GM18868 (cell line): ENCODE results near the gene PALB2.
"Not testable (repeated sequence)": the region's sequence is repeated elsewhere in the genome, so short reads cannot be mapped to it uniquely, and the experiment has no call there.

ENCODE experiments used
- ATAC-seq: cut with Tn5 transposase; IDR thresholded peaks from one replicate; pipeline ENCODE4 v1.9.1; 2021; ENCODE audit warnings: mild to moderate bottlenecking, moderate library complexity; ENCODE audit not compliant: unreplicated experiment

Gene PALB2

GRCh38 chr16:23584186-23585076, 56.7 kb downstream of the PALB2 start:
- ATAC-seq: no peak

DNA sequence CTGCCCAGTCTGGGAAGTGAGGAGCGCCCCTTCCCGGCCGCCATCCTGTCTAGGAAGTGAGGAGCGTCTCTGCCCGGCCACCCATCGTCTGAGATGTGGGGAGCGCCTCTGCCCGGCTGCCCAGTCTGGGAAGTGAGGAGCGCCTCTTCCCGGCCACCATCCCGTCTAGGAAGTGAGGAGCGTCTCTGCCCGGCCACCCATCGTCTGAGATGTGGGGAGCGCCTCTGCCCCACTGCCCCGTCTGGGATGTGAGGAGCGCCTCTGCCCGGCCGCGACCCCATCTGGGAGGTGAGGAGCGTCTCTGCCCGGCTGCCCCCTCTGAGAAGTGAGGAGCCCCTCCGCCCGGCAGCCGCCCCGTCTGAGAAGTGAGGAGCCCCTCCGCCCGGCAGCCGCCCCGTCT, 57.8 kb downstream of the PALB2 start:
- not testable (repeated sequence) for ATAC-seq

DNA sequence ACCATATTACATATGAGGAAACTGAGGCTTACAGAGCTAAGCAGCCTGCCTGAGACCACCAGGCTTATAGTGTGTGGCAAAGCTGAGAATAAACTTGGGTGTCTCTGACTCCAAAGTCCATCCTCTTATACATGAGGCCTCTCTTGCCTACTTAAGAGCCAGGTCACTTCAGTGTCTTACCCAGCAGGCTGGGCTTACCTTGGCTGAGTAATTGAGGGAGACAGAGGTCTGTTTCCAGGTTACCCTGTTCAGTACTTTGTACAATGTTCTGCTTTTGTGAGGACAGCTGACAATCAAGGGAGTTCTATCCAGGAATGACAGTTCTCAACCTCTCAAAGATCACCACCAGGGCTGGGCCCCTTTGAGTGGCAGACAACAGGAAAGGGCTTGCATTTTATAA, 59.3 kb downstream of the PALB2 start:
- ATAC-seq: no peak

DNA sequence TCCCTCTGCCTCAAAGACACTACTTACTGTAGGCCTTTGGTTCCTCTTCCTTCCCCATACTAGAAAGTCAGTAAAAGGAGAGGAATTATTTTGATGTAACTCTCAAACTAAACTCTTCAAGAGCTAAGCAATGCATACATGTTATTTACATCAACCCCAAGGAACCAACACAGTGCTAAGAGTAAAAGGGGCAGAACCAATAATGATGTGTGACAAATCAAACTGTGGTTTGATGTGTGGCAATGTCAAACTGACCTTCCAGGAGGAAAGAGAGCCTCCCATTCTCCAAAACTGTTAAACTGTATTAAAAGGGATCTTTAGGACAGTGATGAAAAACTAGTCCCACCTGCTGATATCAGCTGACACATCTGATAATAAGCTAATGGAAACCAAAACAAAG, 60.7 kb downstream of the PALB2 start:
- ATAC-seq: no peak

- ATAC-seq: no peak
These were observed 61.7 kb downstream of the PALB2 start for GRCh38 chr16:23579371-23579770.

GRCh38 chr16:23578101-23578830, 62.8 kb downstream of the PALB2 start:
- no peak for ATAC-seq

DNA sequence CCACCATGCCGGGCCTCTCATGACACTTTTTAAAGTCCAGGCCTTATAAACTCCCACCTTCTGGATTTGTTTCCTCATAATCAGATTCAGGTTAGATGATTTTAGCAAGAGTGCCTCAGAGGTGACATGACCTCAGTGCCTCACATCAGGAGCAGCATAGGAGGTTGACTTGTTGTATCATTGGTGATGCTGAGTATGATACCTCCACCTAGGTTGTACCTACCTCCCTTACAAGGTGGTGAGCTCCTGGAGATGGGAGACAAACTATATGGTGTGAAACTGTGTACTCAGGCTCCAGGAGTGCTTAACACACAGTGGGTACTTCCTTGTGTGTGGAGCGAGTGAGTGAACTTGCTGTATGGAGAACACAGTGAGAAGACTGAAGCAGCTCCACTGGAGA, 63.6 kb downstream of the PALB2 start:
- no peak for ATAC-seq

DNA sequence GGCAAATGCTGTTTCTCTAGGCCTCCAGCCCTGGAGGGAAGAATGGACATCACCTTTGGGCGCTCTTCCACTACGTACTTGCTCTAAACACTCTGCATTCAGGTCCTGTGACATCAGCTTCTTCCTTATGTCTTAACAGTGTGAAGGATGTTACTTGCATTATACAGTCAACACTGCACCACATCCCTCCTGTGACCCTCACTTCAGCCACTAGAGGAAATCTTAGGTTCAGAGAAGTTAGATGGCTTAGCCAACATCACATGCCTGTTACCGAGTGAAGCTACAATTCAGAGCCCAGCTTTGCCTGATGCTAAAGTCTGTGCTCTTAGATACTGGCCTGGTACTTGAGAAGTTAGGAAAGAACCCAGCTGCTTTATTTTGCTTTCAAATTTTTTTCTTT, 65.3 kb downstream of the PALB2 start:
- ATAC-seq: no peak

- ATAC-seq: no peak
These were observed 67.3 kb downstream of the PALB2 start for GRCh38 chr16:23573817-23574216.

DNA sequence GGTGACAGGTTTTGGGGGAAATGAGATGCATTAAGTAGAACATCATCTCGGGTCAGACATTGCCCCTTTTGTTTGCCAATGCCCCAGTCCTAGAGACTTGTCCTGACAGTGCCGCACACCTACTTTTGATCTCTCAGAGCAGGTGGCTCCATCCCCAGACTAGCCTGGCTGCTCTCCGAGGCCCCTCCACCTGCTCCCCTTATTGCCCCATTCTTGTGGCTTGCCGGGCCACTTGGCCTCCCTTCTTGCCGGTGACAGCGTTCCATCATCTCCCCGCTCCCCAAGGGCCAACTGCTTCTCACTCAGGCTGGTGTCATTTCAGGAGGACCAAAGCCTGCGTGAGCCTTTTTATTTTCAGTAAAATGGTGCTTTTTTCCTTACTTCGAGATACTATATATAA, 68.7 kb downstream of the PALB2 start:
- ATAC-seq: no peak

- no peak for ATAC-seq
These were observed 69.2 kb downstream of the PALB2 start for GRCh38 chr16:23571895-23572294.

GRCh38 chr16:23570992-23571632, 70.0 kb downstream of the PALB2 start:
- ATAC-seq: no peak

DNA sequence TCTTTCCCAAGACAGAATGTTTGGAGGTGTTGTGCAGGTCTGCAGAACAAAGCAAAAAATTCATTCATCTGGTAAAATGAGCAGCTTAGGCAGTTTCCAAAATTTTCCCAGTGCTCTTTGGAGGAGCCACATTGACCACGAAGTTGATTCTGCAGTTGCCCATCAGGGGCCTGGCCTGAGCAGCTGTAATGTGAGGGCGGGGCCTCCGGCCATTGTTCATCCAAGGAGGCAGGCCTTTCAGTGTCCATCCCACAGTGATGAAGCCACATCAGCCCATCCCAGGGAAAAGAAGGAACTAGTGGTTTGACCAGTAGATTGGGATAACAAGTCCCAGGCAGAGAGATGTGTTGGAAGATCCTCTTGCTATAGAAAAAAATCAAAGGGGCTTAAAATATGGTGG, 73.5 kb downstream of the PALB2 start:
- ATAC-seq: no peak

DNA sequence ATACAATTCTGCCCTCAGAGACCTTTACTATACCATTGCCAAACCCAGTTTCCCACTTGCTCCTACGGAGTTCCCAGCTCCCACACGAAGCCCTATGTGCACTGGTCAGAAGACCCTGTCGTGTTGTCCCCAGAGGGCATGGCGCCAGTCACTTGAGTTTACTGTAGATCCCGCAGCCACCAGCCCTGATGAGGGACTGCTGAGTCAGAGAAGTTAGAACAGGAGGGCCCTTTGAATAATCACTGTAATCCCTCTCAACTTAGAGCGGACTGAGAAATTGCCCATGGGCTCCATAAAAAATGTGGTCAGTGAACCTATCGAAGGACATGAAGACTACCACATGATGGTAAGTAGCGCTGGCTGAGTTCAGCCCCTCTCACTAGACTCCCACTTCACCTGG, 74.4 kb downstream of the PALB2 start:
- no peak for ATAC-seq

- no peak for ATAC-seq
These were observed 76.3 kb downstream of the PALB2 start for GRCh38 chr16:23564575-23565363.

GRCh38 chr16:23563186-23563585, 77.9 kb downstream of the PALB2 start:
- no peak for ATAC-seq

DNA sequence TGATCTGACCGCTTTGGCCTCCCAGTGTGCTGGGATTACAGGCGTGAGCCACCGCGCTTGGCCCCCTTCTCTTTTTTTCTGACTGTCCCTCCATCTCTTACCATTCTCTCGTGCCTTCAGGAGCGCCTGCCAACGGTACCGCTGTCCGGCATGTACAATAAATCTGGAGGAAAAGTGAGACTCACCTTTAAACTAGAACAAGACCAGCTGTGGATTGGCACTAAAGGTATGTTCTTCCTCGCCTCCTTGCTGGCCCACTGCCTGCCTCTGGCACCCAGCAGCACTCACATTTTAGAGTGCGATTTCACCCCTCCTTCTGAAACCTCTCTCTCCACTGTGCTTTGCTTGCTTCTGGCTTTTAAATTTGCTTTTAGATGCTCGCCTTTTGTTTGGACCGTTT, 78.6 kb downstream of the PALB2 start:
- ATAC-seq: no peak

DNA sequence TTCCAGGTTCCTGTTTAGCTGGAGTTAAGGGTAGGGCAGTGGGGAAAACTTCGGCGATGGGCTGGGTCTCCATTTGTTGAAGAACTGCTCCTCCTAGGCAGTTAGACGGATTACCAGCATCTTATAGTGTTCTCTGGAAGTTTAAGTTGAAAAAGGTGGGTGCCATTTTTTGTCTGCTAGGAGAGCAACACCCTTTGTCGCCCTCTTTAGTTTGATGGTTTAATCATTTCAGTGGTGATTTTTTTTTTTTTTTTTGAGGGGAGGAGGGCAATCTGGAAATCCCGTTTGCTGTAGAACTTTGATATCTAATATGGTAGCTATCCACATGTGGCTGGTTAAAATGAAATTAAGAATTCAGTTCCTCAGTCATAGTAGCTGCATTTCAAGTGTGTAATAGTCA, 79.5 kb downstream of the PALB2 start:
- no peak for ATAC-seq

DNA sequence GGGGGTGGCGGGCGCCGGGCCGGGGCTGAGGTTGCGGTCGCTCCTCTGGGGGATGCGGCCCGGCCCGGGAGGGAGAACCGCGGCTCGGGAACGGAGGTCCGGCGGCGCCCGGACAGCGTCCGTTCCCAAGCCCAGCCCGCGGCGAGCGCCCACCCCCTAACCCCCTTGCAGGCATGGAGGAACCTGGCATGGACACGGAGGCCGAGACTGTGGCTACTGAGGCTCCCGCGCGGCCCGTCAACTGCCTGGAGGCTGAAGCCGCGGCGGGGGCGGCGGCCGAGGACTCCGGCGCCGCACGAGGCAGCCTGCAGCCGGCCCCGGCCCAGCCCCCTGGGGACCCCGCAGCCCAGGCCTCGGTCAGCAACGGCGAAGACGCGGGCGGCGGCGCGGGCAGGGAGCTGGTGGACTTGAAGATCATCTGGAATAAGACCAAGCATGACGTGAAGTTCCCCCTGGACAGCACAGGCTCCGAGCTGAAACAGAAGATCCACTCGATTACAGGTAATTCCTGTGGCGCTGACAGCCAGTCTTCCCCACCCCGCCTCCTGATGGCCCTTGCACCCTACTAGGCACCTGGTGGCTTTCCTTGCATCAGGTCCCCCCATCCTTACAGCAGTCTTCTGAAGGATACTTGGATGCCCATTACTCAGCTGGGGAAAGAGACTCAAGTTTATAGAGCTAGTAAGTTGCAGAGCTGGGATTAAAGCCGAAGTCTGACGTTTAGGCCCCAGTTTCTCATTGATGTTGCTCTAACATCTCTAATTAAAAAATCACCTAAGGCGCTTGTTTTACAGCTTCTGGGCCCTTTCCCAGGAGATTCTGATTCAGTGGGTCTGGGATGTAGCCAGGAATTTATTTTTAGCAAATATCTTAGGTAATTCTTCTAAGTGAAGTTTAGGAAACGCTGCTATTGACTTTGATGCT, 83.1 kb downstream of the PALB2 start:
- ATAC-seq: no peak
